ENCODE results near the gene SPRYD7.

DNA sequence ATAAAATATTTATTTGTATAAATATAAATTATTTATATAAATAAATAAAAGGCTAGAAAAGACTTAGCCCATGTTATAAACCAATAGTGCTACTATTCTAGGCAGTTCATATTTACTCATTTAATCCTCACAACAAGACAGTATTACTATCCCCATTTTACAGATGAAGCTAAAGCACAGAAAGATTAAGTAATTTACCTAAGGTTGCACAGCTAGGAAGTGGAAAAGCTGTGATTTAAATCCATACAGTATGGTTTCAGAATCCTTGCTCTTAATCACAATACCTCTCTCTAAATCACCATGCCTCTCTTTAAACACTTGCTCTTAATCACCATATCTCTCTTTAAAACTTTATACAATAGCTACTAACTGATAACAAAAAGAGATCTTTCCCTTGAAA, 13.8 kb downstream of the SPRYD7 start:
- no peak for TF ChIP-seq POLR2A (IDR thresholded peaks at IDR 0.05)
- TF ChIP-seq, protein P1, sequence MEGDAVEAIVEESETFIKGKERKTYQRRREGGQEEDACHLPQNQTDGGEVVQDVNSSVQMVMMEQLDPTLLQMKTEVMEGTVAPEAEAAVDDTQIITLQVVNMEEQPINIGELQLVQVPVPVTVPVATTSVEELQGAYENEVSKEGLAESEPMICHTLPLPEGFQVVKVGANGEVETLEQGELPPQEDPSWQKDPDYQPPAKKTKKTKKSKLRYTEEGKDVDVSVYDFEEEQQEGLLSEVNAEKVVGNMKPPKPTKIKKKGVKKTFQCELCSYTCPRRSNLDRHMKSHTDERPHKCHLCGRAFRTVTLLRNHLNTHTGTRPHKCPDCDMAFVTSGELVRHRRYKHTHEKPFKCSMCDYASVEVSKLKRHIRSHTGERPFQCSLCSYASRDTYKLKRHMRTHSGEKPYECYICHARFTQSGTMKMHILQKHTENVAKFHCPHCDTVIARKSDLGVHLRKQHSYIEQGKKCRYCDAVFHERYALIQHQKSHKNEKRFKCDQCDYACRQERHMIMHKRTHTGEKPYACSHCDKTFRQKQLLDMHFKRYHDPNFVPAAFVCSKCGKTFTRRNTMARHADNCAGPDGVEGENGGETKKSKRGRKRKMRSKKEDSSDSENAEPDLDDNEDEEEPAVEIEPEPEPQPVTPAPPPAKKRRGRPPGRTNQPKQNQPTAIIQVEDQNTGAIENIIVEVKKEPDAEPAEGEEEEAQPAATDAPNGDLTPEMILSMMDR (IDR thresholded peaks at IDR 0.05 in 4 of 5, conservative IDR thresholded peaks at IDR 0.05 in 1 of 5): no peak

Measured in gastrocnemius medialis (tissue), 4 donors.